Peyer's patch (tissue), 4 donors: ENCODE data around the gene SUSD4.

ENCODE experiments used
- CTCF ChIP-seq, 6 experiments: fragments of 450-650 bp in 4 of 6; fragments of 200-600 bp in 2 of 6; sonication (generic) in 1 of 6; IDR thresholded peaks; one replicate each; pipeline ENCODE4 v1.5.1; 2017 to 2019; ENCODE audit warnings: antibody characterized with exemption in 6 of 6, mild to moderate bottlenecking in 3 of 6, moderate library complexity in 1 of 6
- POLR2A ChIP-seq, 2 donors: fragments of 450-650 bp; IDR thresholded peaks; one replicate each; pipeline ENCODE4 v1.5.1; 2017; ENCODE audit warnings: antibody characterized with exemption in 2 of 2, mild to moderate bottlenecking in 2 of 2, moderate library complexity in 2 of 2

GRCh38 chr1:223197923-223198627, 165.9 kb downstream of the SUSD4 start:
- TF ChIP-seq CTCF (IDR thresholded peaks at IDR 0.05) (no peak), POLR2A (IDR thresholded peaks at IDR 0.05) (no peak)
